ENCODE measurements around the gene INO80D.

GRCh38 chr2:206079699-206080465 lies 6.1 kb downstream of the INO80D start:
- no peak for TF ChIP-seq ESRRG (CRISPR knock-in tag; IDR thresholded peaks at IDR 0.05)
- TF ChIP-seq, protein P1, sequence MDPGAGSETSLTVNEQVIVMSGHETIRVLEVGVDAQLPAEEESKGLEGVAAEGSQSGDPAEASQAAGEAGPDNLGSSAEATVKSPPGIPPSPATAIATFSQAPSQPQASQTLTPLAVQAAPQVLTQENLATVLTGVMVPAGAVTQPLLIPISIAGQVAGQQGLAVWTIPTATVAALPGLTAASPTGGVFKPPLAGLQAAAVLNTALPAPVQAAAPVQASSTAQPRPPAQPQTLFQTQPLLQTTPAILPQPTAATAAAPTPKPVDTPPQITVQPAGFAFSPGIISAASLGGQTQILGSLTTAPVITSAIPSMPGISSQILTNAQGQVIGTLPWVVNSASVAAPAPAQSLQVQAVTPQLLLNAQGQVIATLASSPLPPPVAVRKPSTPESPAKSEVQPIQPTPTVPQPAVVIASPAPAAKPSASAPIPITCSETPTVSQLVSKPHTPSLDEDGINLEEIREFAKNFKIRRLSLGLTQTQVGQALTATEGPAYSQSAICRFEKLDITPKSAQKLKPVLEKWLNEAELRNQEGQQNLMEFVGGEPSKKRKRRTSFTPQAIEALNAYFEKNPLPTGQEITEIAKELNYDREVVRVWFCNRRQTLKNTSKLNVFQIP (CRISPR knock-in tag; IDR thresholded peaks at IDR 0.05; ENCODE audit: borderline replicate concordance, low read depth) = no peak
- TF ChIP-seq GLIS3 (CRISPR knock-in tag; IDR thresholded peaks at IDR 0.05) = no peak
- no peak for TF ChIP-seq ZFP3 (CRISPR knock-in tag; IDR thresholded peaks at IDR 0.05)
- no peak for TF ChIP-seq ZFP30 (CRISPR knock-in tag; IDR thresholded peaks at IDR 0.05)
- no peak for TF ChIP-seq ZNF565 (CRISPR knock-in tag; conservative IDR thresholded peaks at IDR 0.05; ENCODE audit: low read depth)
- TF ChIP-seq TOX (CRISPR knock-in tag; IDR thresholded peaks at IDR 0.05; ENCODE audit: borderline replicate concordance) = no peak
- TF ChIP-seq, protein P2, sequence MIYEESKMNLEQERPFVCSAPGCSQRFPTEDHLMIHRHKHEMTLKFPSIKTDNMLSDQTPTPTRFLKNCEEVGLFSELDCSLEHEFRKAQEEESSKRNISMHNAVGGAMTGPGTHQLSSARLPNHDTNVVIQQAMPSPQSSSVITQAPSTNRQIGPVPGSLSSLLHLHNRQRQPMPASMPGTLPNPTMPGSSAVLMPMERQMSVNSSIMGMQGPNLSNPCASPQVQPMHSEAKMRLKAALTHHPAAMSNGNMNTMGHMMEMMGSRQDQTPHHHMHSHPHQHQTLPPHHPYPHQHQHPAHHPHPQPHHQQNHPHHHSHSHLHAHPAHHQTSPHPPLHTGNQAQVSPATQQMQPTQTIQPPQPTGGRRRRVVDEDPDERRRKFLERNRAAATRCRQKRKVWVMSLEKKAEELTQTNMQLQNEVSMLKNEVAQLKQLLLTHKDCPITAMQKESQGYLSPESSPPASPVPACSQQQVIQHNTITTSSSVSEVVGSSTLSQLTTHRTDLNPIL (CRISPR knock-in tag; IDR thresholded peaks at IDR 0.05; ENCODE audit: low read depth) = no peak
- TF ChIP-seq, protein P3, sequence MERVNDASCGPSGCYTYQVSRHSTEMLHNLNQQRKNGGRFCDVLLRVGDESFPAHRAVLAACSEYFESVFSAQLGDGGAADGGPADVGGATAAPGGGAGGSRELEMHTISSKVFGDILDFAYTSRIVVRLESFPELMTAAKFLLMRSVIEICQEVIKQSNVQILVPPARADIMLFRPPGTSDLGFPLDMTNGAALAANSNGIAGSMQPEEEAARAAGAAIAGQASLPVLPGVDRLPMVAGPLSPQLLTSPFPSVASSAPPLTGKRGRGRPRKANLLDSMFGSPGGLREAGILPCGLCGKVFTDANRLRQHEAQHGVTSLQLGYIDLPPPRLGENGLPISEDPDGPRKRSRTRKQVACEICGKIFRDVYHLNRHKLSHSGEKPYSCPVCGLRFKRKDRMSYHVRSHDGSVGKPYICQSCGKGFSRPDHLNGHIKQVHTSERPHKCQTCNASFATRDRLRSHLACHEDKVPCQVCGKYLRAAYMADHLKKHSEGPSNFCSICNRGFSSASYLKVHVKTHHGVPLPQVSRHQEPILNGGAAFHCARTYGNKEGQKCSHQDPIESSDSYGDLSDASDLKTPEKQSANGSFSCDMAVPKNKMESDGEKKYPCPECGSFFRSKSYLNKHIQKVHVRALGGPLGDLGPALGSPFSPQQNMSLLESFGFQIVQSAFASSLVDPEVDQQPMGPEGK (CRISPR knock-in tag; IDR thresholded peaks at IDR 0.05; ENCODE audit: borderline replicate concordance) = no peak
- TF ChIP-seq, protein P4, sequence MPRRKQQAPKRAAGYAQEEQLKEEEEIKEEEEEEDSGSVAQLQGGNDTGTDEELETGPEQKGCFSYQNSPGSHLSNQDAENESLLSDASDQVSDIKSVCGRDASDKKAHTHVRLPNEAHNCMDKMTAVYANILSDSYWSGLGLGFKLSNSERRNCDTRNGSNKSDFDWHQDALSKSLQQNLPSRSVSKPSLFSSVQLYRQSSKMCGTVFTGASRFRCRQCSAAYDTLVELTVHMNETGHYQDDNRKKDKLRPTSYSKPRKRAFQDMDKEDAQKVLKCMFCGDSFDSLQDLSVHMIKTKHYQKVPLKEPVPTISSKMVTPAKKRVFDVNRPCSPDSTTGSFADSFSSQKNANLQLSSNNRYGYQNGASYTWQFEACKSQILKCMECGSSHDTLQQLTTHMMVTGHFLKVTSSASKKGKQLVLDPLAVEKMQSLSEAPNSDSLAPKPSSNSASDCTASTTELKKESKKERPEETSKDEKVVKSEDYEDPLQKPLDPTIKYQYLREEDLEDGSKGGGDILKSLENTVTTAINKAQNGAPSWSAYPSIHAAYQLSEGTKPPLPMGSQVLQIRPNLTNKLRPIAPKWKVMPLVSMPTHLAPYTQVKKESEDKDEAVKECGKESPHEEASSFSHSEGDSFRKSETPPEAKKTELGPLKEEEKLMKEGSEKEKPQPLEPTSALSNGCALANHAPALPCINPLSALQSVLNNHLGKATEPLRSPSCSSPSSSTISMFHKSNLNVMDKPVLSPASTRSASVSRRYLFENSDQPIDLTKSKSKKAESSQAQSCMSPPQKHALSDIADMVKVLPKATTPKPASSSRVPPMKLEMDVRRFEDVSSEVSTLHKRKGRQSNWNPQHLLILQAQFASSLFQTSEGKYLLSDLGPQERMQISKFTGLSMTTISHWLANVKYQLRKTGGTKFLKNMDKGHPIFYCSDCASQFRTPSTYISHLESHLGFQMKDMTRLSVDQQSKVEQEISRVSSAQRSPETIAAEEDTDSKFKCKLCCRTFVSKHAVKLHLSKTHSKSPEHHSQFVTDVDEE (CRISPR knock-in tag; IDR thresholded peaks at IDR 0.05) = no peak
- TF ChIP-seq PPARA (CRISPR knock-in tag; IDR thresholded peaks at IDR 0.05; ENCODE audit: borderline replicate concordance) = no peak

Measured in SK-N-SH treated with all-trans-retinoic acid at 6 μM for 48 hours (cell line).